GM12892 (cell line): Measurements from ENCODE around the gene AGO4.

Experiments
- DNase-seq: peaks from one replicate; pipeline ENCODE4 v3.0.0; 2011; ENCODE audit not compliant: insufficient read length
- FAIRE-seq: peaks from 2 replicates; lab custom pipeline; 2011; peaks lifted over from hg19 to GRCh38; lab: Jason Lieb, UNC
- POLR2A ChIP-seq: IDR thresholded peaks from 2 replicates; pipeline ENCODE4 v1.6.1; 2011; ENCODE audit warnings: low read depth, low read length, control low read depth
- POLR2AphosphoS5 ChIP-seq: IDR thresholded peaks from 2 replicates; pipeline ENCODE4 v1.6.1; 2011; ENCODE audit warnings: low read depth, low read length, control low read depth
- TAF1 ChIP-seq: IDR thresholded peaks from 2 replicates; pipeline ENCODE4 v1.6.1; 2011; ENCODE audit warnings: low read depth, mild to moderate bottlenecking, control low read depth, low read length, borderline replicate concordance

The AGO4 gene

DNA sequence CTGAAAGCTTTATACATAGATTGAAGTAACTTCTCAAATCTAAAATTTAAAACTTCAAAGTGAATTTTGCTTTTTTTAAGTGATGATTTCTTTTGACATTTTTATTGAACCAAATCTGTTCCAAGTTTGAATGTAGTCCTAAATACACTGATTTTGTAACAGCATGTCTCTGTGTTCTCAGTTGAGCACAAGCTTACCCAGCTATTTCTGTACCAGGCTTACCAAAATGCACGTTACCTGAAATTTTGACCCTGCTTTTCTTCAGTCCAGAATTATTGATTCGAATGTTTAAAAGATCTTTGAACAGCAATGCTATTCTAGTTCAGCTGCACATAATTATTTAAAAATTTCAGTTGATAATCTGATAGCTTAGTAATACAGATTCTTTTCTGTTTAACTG lies 25.6 kb downstream of the AGO4 start:
- TF ChIP-seq POLR2AphosphoS5, result no peak
- TF ChIP-seq TAF1, result no peak
- no peak for TF ChIP-seq POLR2A
- FAIRE-seq, result no peak
- DNase-seq, result no peak

DNA sequence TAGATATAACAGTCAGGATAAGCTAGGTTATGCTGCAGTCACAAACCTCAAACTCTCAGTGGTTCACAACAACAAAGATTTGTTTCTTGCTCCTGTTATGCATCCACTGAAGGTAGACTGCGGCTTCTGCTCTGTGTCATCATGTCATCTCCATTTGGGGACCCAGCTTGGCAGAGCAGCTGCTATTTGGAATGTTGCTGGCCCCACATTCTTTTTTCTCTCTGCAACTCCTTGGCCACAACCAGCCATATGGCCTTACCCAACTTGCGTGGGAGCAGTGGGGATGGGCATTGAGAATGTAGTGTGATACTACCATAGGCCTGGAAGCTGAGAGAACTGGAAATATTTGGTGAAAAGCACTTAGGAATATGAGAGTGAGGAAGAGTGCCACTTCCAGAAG lies 26.4 kb downstream of the AGO4 start:
- DNase-seq (no peak), FAIRE-seq (no peak)

DNA sequence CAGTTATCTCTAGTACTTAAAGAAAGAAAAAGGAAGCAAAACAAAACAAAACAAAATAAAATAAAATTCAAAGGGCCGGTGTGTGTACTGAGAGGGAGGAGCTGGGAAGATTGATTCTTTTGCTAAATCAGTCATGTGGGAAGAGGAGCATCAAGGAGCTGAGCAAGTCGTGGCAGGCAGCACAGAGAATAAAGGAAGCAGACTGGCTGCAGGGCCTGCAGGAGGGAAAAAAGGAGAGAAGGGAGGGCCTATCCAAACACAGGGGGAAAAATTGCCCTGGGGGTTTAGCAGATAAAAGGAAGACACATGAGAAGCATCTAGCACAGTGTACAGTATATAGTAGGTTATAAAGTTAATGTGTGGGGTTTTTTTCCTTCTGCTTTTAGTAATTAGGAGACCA lies 27.6 kb downstream of the AGO4 start:
- TF ChIP-seq POLR2A (no peak), POLR2AphosphoS5 (no peak), TAF1 (no peak)
- FAIRE-seq (no peak), DNase-seq (no peak)

More for the DNA sequence above, 26.4 kb downstream of the AGO4 start:
- TF ChIP-seq TAF1 (no peak), POLR2AphosphoS5 (no peak), POLR2A (no peak)

DNA sequence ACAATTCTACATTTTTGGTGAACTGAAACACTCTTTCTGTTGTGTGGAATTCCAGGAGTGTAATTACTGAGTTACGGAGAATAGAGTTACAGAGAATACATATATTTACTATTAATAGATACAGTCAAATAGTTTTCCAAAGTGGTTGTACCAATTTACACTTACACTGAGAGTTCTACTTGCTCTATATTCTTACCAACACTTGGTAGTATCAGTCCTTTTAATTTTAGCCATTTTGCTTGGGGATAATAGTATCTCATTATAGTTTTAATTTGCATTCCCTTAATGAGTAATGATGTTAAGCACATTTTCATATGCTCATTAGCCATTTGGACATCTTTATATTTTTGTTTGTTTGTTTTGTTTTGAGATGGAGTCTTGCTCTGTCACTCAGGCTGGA lies 28.9 kb downstream of the AGO4 start:
- no peak for TF ChIP-seq POLR2AphosphoS5
- TF ChIP-seq TAF1, result no peak
- no peak for TF ChIP-seq POLR2A
- DNase-seq, result no peak
- FAIRE-seq, result no peak

DNA sequence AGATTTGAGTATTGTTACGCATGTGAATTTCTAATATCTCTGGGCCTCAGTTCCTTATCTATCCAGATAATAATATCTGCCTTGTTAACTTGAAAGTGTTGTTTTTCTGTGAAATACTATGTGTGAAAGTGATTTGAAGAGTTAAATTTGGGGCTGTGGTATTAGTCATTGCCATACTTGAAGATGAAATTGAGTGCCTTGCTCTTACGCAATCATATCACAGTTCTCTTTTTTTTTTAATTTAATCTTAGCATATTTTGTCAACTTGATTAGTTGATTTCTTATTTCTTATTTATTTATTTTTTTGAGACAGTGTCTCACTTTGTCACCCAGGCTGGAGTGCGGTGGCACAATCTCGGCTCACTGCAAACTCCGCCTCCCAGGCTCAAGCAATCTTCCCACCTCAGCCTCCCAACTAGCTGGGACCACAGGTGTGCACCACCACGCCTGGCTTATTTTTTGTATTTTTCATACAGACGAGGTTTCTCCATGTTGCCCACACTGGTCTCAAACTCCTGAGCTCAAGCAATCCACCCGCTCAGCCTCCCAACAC lies 31.0 kb downstream of the AGO4 start:
- FAIRE-seq (no peak), DNase-seq (no peak)
- TF ChIP-seq POLR2AphosphoS5, result no peak
- TF ChIP-seq POLR2A, result no peak
- no peak for TF ChIP-seq TAF1

DNA sequence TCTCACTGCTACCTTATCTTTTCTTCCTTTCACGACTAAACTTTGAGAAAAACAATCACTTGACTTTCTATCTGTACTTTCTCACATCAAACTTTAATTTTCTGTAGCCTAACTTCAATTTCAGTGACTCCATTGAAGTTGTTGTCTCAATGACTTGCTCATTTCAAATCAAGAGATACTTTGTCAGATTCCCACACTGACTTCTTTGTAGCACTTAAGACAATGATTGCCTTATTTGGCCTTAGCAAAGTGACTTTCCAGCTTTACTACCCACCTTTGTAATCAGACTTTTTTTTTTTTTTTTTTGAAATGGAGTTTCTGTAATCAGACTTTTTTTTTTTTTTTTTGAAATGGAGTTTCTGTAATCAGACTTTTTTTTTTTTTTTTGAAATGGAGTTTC lies 37.0 kb downstream of the AGO4 start:
- no peak for TF ChIP-seq POLR2AphosphoS5
- TF ChIP-seq TAF1, result no peak
- TF ChIP-seq POLR2A, result no peak
- no peak for DNase-seq
- FAIRE-seq, result no peak

DNA sequence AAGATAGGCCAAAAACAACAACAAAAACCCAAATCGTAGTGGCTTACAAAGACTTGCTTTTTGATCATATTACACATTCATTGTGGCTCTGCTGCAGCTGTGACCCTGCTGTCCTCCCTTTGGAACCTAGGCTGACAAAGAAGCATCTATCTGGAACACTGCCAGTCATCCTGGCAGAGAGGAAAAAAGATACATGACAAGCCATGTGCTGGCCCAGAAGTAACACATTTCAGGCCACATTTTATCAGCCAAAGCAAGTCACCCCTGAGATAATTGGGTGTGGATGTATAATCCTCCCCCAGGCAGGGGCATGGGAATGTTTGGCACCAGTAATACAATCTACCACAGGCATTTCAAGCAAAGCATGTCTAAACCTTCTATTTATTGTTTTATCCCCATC lies 38.0 kb downstream of the AGO4 start:
- no peak for FAIRE-seq
- no peak for DNase-seq
- TF ChIP-seq POLR2A, result no peak
- TF ChIP-seq TAF1, result no peak
- TF ChIP-seq POLR2AphosphoS5, result no peak

DNA sequence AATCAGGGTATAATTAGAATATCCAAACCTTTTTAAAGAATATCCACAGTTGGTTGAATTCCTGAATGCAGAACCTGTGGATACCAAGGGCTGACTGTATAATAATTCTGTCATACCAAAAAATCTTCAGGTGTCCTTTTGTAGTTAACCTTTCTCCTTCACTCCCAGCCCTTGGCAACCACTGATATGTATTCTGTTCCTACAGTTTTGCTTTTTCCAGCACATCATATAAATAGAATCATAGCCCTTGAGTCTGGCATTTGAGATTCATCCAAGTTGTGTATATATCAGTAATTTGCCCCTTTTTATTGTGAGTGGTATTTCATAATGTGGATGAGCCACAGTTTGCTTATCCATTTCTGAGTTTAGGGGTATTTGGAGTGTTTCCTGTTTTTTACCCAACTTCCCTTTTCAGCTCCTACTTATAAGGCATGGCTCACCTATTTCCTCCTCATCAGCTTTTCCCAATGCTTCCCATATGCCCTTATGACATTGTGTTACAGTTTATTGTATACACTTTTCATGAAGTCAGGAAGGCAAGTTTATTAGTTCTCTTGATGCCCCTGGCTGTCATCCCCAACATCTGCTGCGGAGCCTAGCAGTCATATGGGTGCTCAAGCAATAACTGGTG lies 40.2 kb downstream of the AGO4 start:
- no peak for FAIRE-seq
- no peak for TF ChIP-seq TAF1
- no peak for TF ChIP-seq POLR2A
- TF ChIP-seq POLR2AphosphoS5, result no peak
- DNase-seq, result no peak

DNA sequence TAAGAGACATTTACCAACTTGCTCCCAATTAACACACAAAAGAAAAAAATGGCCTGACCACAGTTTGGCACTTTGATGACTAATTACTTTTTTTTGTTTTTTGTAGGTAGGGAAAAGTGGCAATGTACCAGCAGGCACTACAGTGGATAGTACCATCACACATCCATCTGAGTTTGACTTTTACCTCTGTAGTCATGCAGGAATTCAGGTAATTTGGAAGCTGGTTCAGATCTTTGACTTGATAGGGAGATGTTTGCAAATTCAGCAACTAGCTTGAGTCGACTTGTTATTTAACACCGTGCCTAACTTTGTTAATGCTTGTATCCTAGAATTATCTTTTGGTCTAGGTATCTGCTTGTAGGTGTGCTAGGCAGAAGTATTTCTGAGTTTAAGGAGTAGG lies 42.2 kb downstream of the AGO4 start:
- FAIRE-seq (no peak), DNase-seq (no peak)
- no peak for TF ChIP-seq TAF1
- TF ChIP-seq POLR2AphosphoS5, result no peak
- no peak for TF ChIP-seq POLR2A

DNA sequence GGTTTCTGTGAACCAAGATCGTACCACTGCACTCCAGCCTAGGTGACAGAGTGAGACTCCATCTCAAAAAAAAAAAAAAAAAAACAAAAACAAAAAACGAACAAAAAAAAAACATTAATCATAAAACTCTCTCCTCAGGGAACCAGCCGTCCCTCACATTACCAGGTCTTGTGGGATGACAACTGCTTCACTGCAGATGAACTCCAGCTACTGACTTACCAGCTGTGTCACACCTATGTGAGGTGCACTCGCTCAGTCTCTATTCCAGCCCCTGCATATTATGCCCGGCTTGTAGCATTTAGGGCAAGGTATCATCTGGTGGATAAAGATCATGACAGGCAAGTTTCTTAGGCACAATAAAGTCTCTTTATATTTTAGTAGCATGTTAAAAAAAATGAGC lies 42.9 kb downstream of the AGO4 start:
- DNase-seq (no peak), FAIRE-seq (no peak)
- TF ChIP-seq TAF1 (no peak), POLR2A (no peak), POLR2AphosphoS5 (no peak)

DNA sequence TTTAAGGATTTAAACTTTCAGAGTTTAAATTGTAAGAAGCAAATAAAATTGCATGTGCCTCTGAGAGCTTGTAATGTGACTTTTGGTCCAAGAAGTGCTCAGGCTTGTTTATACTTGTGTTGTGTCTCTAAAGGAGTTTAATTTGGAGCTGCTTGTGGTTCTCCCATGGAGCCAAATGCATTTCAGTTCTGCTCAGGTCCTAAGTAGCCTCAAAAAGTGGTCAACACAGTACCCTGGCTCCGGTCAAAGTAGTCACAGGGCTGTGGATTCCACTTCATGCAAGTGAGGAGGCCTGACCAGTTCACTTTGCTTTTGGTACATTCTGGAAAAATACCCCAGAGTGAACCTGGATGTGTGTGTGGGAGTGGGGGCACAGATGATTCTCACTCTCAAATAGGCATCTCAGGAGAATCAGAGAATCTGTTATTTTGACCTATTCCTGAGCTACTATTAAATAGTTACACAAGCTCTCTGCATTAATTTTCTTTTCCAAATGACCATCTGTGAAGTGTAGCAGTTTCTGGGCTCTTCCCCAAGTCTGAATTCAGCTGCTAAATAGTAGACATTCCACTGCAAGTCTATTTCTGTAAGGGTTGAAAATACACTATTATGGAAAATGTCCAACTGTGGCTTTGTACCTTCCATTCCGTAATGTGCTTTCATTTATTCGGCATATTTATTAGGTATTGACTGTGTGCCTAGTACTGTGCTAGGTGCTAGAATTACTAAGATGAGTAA lies 43.5 kb downstream of the AGO4 start:
- FAIRE-seq (no peak), DNase-seq (no peak)
- TF ChIP-seq POLR2A, result no peak
- TF ChIP-seq TAF1, result no peak
- TF ChIP-seq POLR2AphosphoS5, result no peak
